Fibroblast of gingiva (primary cell): ENCODE data around the gene MLLT6.

ENCODE experiments used
- DNase-seq: peaks from one replicate; pipeline ENCODE4 v3.0.0-alpha.2; 2011; ENCODE audit warnings: low read depth

Gene MLLT6

GRCh38 chr17:38728290-38728831 lies 23.3 kb downstream of the MLLT6 start:
- no peak for DNase-seq

GRCh38 chr17:38729368-38729885 lies 24.4 kb downstream of the MLLT6 start:
- no peak for DNase-seq

- DNase-seq, result peak; percentile 86
These were observed 24.9 kb downstream of the MLLT6 start, which contains the start of gene CISD3 for GRCh38 chr17:38729886-38730525. TSS of gene CISD3 (plus strand) at chr17:38730341. CDS start at chr17:38730359, 18 bp downstream.

GRCh38 chr17:38730526-38731379 lies 25.7 kb downstream of the MLLT6 start:
- DNase-seq, result peak; percentile 67

- DNase-seq, result no peak
These were observed 26.6 kb downstream of the MLLT6 start for GRCh38 chr17:38731526-38732294.

- peak; percentile 39 for DNase-seq
These were observed 27.6 kb downstream of the MLLT6 start for GRCh38 chr17:38732376-38733281.

- DNase-seq, result no peak
These were observed 28.4 kb downstream of the MLLT6 start for GRCh38 chr17:38733282-38733981.

GRCh38 chr17:38733982-38734973 lies 29.2 kb downstream of the MLLT6 start:
- no peak for DNase-seq

GRCh38 chr17:38735161-38735997 lies 30.3 kb downstream of the MLLT6 start:
- DNase-seq, result no peak

GRCh38 chr17:38738007-38738662 lies 33.1 kb downstream of the MLLT6 start:
- no peak for DNase-seq

GRCh38 chr17:38738686-38739085 lies 33.6 kb downstream of the MLLT6 start:
- no peak for DNase-seq

GRCh38 chr17:38739305-38739704 lies 34.2 kb downstream of the MLLT6 start:
- DNase-seq, result no peak

- DNase-seq, result no peak
These were observed 35.0 kb downstream of the MLLT6 start for GRCh38 chr17:38740044-38740443.

- no peak for DNase-seq
These were observed 35.7 kb downstream of the MLLT6 start for GRCh38 chr17:38740806-38741205.

- no peak for DNase-seq
These were observed 36.4 kb downstream of the MLLT6 start for GRCh38 chr17:38741461-38741860.

- no peak for DNase-seq
These were observed 36.9 kb downstream of the MLLT6 start for GRCh38 chr17:38741921-38742410.
